Muscle of back (tissue), 11 donors: ENCODE measurements around the gene PTPRCAP. TPM values are rescaled to one million over a fixed set of nuclear protein-coding genes. Genes with fewer than 3 reads are reported as not detected.
A peak's percentile ranks its signal among the peaks of the same experiment; 100 is the strongest.
"Not testable (repeated sequence)": the region's sequence is repeated elsewhere in the genome, so short reads cannot be mapped to it uniquely, and the experiment has no call there.

Source experiments
- DNase-seq, 3 donors: peaks; one replicate each; pipeline versions ENCODE4 v3.0.0 to v3.0.0-alpha.2; 2013
- polyA plus RNA-seq, 10 donors: library from polyadenylated mRNA; unstranded; fragments of 120-200 nt; gene quantifications; one replicate each; pipeline ENCODE4 v1.2.1, GENCODE V29; 2013; ENCODE audit not compliant: insufficient read length in 10 of 10

PTPRCAP gene
- polyA plus RNA-seq, 10 donors: 0.53 to 9.5 (median 1.2) TPM; not detected in 1

GRCh38 chr11:67410984-67411784 lies 26.3 kb downstream of the PTPRCAP start:
- no peak for DNase-seq

GRCh38 chr11:67410369-67410831 lies 27.1 kb downstream of the PTPRCAP start:
- DNase-seq: no peak

- DNase-seq: no peak
Observed at GRCh38 chr11:67409781-67410368, 27.6 kb downstream of the PTPRCAP start.

- DNase-seq: no peak
Observed at GRCh38 chr11:67409261-67409666, 28.2 kb downstream of the PTPRCAP start.

GRCh38 chr11:67408437-67409200 lies 28.9 kb downstream of the PTPRCAP start:
- DNase-seq: no peak

- DNase-seq: no peak
Observed at GRCh38 chr11:67407688-67408163, 29.8 kb downstream of the PTPRCAP start.

- DNase-seq: no peak
Observed at GRCh38 chr11:67406969-67407687, 30.4 kb downstream of the PTPRCAP start.

GRCh38 chr11:67406420-67406968 lies 31.0 kb downstream of the PTPRCAP start:
- no peak for DNase-seq

GRCh38 chr11:67405688-67406339 lies 31.7 kb downstream of the PTPRCAP start:
- DNase-seq: no peak

GRCh38 chr11:67405196-67405567 lies 32.3 kb downstream of the PTPRCAP start:
- DNase-seq: no peak

- DNase-seq: no peak
Observed at GRCh38 chr11:67404515-67405195, 32.8 kb downstream of the PTPRCAP start.

- not testable (repeated sequence) for DNase-seq
Observed at GRCh38 chr11:67403085-67403484, 34.4 kb downstream of the PTPRCAP start.

GRCh38 chr11:67402192-67402839 lies 35.2 kb downstream of the PTPRCAP start:
- not testable (repeated sequence) for DNase-seq

GRCh38 chr11:67401495-67402191 lies 35.8 kb downstream of the PTPRCAP start, which contains the start of gene PPP1CA:
PPP1CA (minus strand) TSS chr11:67401858; CDS start chr11:67401782, 76 bp downstream.
- DNase-seq: peak; percentile 90 to 95 (median 91)

GRCh38 chr11:67400942-67401494 lies 36.5 kb downstream of the PTPRCAP start:
- DNase-seq: no peak

GRCh38 chr11:67400251-67400941 lies 37.1 kb downstream of the PTPRCAP start:
- DNase-seq: no peak

- DNase-seq: no peak
Observed at GRCh38 chr11:67398661-67399563, 38.6 kb downstream of the PTPRCAP start.
